ENCODE results near the gene CCDC152.
"Not testable (repeated sequence)": the region's sequence is repeated elsewhere in the genome, so short reads cannot be mapped to it uniquely, and the experiment has no call there.

Gene CCDC152

GRCh38 chr5:42756606-42757601, at the start of gene CCDC152:
Gene CCDC152, plus strand, starts transcription at chr5:42756818. Its CDS starts 2,304 bp downstream, at chr5:42759122.
- DNase-seq (ENCODE audit: low spot score), result peak; percentile 81

GRCh38 chr5:42715785-42716184, 40.8 kb upstream of the CCDC152 start:
- DNase-seq (ENCODE audit: low spot score), result no peak

GRCh38 chr5:42718591-42718990, 38.0 kb upstream of the CCDC152 start:
- no peak for DNase-seq (ENCODE audit: low spot score)

- DNase-seq (ENCODE audit: low spot score), result no peak
Measured at GRCh38 chr5:42719034-42719433, 37.6 kb upstream of the CCDC152 start.

GRCh38 chr5:42720251-42720650, 36.4 kb upstream of the CCDC152 start:
- no peak for DNase-seq (ENCODE audit: low spot score)

- no peak for DNase-seq (ENCODE audit: low spot score)
Measured at GRCh38 chr5:42721484-42721883, 35.1 kb upstream of the CCDC152 start.

- not testable (repeated sequence) for DNase-seq (ENCODE audit: low spot score)
Measured at GRCh38 chr5:42734531-42735058, 22.0 kb upstream of the CCDC152 start.

GRCh38 chr5:42740920-42741319, 15.7 kb upstream of the CCDC152 start:
- DNase-seq (ENCODE audit: low spot score), result no peak

- no peak for DNase-seq (ENCODE audit: low spot score)
Measured at GRCh38 chr5:42745426-42745825, 11.2 kb upstream of the CCDC152 start.

GRCh38 chr5:42745856-42746255, 10.8 kb upstream of the CCDC152 start:
- no peak for DNase-seq (ENCODE audit: low spot score)

GRCh38 chr5:42749020-42749419, 7.6 kb upstream of the CCDC152 start:
- no peak for DNase-seq (ENCODE audit: low spot score)

GRCh38 chr5:42750507-42750906, 6.1 kb upstream of the CCDC152 start:
- DNase-seq (ENCODE audit: low spot score), result no peak

GRCh38 chr5:42751044-42751443, 5.6 kb upstream of the CCDC152 start:
- no peak for DNase-seq (ENCODE audit: low spot score)

- no peak for DNase-seq (ENCODE audit: low spot score)
Measured at GRCh38 chr5:42753099-42753498, 3.5 kb upstream of the CCDC152 start.

- DNase-seq (ENCODE audit: low spot score), result no peak
Measured at GRCh38 chr5:42759456-42759855, 2.8 kb downstream of the CCDC152 start.

- no peak for DNase-seq (ENCODE audit: low spot score)
Measured at GRCh38 chr5:42760426-42760825, 3.8 kb downstream of the CCDC152 start.

- no peak for DNase-seq (ENCODE audit: low spot score)
Measured at GRCh38 chr5:42761791-42762190, 5.2 kb downstream of the CCDC152 start.

GRCh38 chr5:42767491-42768105, 11.0 kb downstream of the CCDC152 start:
- DNase-seq (ENCODE audit: low spot score), result no peak

GRCh38 chr5:42768106-42768504, 11.5 kb downstream of the CCDC152 start:
- DNase-seq (ENCODE audit: low spot score), result no peak

GRCh38 chr5:42770003-42770402, 13.4 kb downstream of the CCDC152 start:
- no peak for DNase-seq (ENCODE audit: low spot score)

GRCh38 chr5:42772265-42772993, 15.8 kb downstream of the CCDC152 start:
- DNase-seq (ENCODE audit: low spot score), result no peak

- no peak for DNase-seq (ENCODE audit: low spot score)
Measured at GRCh38 chr5:42779083-42779482, 22.5 kb downstream of the CCDC152 start.

Data from ecto neural progenitor cell (in vitro differentiated cells).